HepG2 (cell line): ENCODE results near the gene GINS2.

Experiments used
- AFF4 ChIP-seq: sonication (generic); formaldehyde crosslinking; IDR thresholded peaks from 2 replicates; pipeline ENCODE4 v1.4.0; 2020; ENCODE audit warnings: missing genetic modification reagents
- HDAC6 ChIP-seq: fragments of 200-600 bp; sonication (generic); IDR thresholded peaks from 2 replicates; pipeline ENCODE4 v1.7.0; 2017; ENCODE audit warnings: mild to moderate bottlenecking, antibody characterized with exemption, low read length, low read depth
- NFE2 ChIP-seq: sonication (generic); formaldehyde crosslinking; IDR thresholded peaks from 2 replicates; pipeline ENCODE4 v1.4.0; 2020; ENCODE audit warnings: missing genetic modification reagents
- POLR2A ChIP-seq, 2 experiments: IDR thresholded peaks; 2 replicates each; pipeline ENCODE4 v1.6.1; 2011; ENCODE audit warnings: low read depth in 2 of 2, low read length in 2 of 2, mild to moderate bottlenecking in 1 of 2, moderate library complexity in 1 of 2; ENCODE audit not compliant: insufficient read depth in 1 of 2
- ZBTB40 ChIP-seq, 2 experiments: fragments of 450-650 bp in 1 of 2; sonication (generic) in 1 of 2; formaldehyde crosslinking in 1 of 2; IDR thresholded peaks; 2 replicates each; pipeline versions ENCODE4 v1.6.1 to v1.8.0; 2016 to 2022; ENCODE audit warnings: antibody characterized with exemption in 1 of 2, mild to moderate bottlenecking in 1 of 2, missing genetic modification reagents in 1 of 2
- ZNF138 ChIP-seq: sonication (generic); formaldehyde crosslinking; IDR thresholded peaks from 2 replicates; pipeline ENCODE4 v1.5.0; 2020; ENCODE audit warnings: mild to moderate bottlenecking, low read depth, missing genetic modification reagents
- ZNF225 ChIP-seq: sonication (generic); formaldehyde crosslinking; IDR thresholded peaks from 2 replicates; pipeline ENCODE4 v1.4.0; 2020; ENCODE audit warnings: mild to moderate bottlenecking, missing genetic modification reagents
- ZNF335 ChIP-seq: sonication (generic); formaldehyde crosslinking; IDR thresholded peaks from 2 replicates; pipeline ENCODE4 v1.4.0; 2020; ENCODE audit warnings: missing genetic modification reagents
- TF ChIP-seq, protein P1 (sequence below): sonication (generic); formaldehyde crosslinking; IDR thresholded peaks from 2 replicates; pipeline ENCODE4 v1.5.0; 2020; ENCODE audit warnings: mild to moderate bottlenecking, missing genetic modification reagents, moderate library complexity
- TF ChIP-seq, protein P2 (sequence below): sonication (generic); formaldehyde crosslinking; IDR thresholded peaks from 2 replicates; pipeline ENCODE4 v1.5.0; 2020; ENCODE audit warnings: missing genetic modification reagents, mild to moderate bottlenecking, borderline replicate concordance

DNA sequence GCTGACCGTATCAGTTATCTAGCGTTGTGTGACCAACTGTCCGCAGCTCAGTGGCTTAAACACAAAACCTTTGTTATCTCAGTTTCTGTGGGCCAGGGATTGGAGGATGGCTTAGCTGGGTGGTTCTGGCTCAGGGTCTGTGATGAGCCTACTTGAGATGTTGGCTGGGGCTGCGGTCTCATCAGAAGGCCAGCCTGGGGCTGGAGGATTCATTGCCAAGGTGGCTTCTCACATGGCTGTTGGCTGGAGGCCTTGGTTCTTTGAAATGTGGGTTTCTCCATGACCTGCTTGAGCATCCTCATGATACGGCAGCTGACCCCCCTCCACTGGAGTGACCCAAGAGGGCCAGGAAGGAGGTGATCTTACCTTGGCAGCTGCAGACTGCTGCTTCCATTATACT is 58.9 kb downstream of the GINS2 start:
- no peak for TF ChIP-seq AFF4 (CRISPR knock-in tag)
- TF ChIP-seq NFE2 (CRISPR knock-in tag): no peak
- TF ChIP-seq POLR2A (IDR thresholded peaks at IDR 0.05; ENCODE audit: insufficient read depth in 1 of 2, low read depth in 2 of 2, low read length in 2 of 2): no peak
- no peak for TF ChIP-seq ZNF335
- TF ChIP-seq, protein P1, sequence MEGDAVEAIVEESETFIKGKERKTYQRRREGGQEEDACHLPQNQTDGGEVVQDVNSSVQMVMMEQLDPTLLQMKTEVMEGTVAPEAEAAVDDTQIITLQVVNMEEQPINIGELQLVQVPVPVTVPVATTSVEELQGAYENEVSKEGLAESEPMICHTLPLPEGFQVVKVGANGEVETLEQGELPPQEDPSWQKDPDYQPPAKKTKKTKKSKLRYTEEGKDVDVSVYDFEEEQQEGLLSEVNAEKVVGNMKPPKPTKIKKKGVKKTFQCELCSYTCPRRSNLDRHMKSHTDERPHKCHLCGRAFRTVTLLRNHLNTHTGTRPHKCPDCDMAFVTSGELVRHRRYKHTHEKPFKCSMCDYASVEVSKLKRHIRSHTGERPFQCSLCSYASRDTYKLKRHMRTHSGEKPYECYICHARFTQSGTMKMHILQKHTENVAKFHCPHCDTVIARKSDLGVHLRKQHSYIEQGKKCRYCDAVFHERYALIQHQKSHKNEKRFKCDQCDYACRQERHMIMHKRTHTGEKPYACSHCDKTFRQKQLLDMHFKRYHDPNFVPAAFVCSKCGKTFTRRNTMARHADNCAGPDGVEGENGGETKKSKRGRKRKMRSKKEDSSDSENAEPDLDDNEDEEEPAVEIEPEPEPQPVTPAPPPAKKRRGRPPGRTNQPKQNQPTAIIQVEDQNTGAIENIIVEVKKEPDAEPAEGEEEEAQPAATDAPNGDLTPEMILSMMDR: no peak
- TF ChIP-seq, protein P2, sequence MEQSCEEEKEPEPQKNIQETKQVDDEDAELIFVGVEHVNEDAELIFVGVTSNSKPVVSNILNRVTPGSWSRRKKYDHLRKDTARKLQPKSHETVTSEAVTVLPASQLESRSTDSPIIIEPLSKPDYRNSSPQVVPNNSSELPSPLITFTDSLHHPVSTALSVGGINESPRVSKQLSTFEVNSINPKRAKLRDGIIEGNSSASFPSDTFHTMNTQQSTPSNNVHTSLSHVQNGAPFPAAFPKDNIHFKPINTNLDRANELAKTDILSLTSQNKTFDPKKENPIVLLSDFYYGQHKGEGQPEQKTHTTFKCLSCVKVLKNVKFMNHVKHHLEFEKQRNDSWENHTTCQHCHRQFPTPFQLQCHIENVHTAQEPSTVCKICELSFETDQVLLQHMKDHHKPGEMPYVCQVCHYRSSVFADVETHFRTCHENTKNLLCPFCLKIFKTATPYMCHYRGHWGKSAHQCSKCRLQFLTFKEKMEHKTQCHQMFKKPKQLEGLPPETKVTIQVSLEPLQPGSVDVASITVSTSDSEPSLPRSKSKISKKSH: no peak
- no peak for TF ChIP-seq HDAC6
- no peak for TF ChIP-seq ZNF138 (CRISPR knock-in tag)
- TF ChIP-seq ZNF225 (CRISPR knock-in tag): no peak
- TF ChIP-seq ZBTB40 (IDR thresholded peaks at IDR 0.05): no peak
- TF ChIP-seq ZBTB40 (CRISPR knock-in tag; IDR thresholded peaks at IDR 0.05): no peak
